Keratinocyte (primary cell): ENCODE measurements around the gene ACVR2B. TPM values are rescaled to one million over a fixed set of nuclear protein-coding genes. Genes with fewer than 3 reads are reported as not detected.

Experiments
- DNase-seq: peaks from one replicate; pipeline ENCODE4 v3.0.0-alpha.2; 2011; ENCODE audit warnings: low read depth, missing footprints, low spot score
- FAIRE-seq: peaks from 2 replicates; lab custom pipeline; 2011; peaks lifted over from hg19 to GRCh38; lab: Jason Lieb, UNC
- H2AFZ ChIP-seq: 2 replicates; pipeline ENCODE4 v1.6.0; 2012; ENCODE audit warnings: low read length, control low read depth, inconsistent platforms; ENCODE audit not compliant: control insufficient read depth
- H3K27ac ChIP-seq: 2 replicates; pipeline ENCODE4 v1.5.1; 2011; ENCODE audit warnings: low read length; ENCODE audit not compliant: control insufficient read depth, insufficient read depth
- H3K27me3 ChIP-seq: 3 replicates; pipeline ENCODE4 v1.6.0; 2011; ENCODE audit warnings: low read length; ENCODE audit not compliant: control insufficient read depth, insufficient read depth; ENCODE audit errors: extremely low read depth
- H3K36me3 ChIP-seq, 2 experiments: 2 replicates in 1 of 2; 3 replicates in 1 of 2; pipeline ENCODE4 v1.5.1; 2011; ENCODE audit warnings: low read length in 2 of 2, mild to moderate bottlenecking in 1 of 2; ENCODE audit not compliant: control insufficient read depth in 2 of 2, insufficient read depth in 2 of 2; ENCODE audit errors: extremely low read depth in 1 of 2
- H3K4me1 ChIP-seq: 3 replicates; pipeline ENCODE4 v1.5.1; 2011; ENCODE audit warnings: low read length; ENCODE audit not compliant: control insufficient read depth, insufficient read depth; ENCODE audit errors: extremely low read depth
- H3K4me2 ChIP-seq: 3 replicates; pipeline ENCODE4 v1.6.0; 2011; ENCODE audit warnings: low read depth, low read length; ENCODE audit not compliant: control insufficient read depth, insufficient read depth; ENCODE audit errors: extremely low read depth
- H3K4me3 ChIP-seq, 3 experiments: fragments of 200-600 bp in 1 of 3; sonication (generic) in 1 of 3; 2 replicates in 2 of 3; 3 replicates in 1 of 3; pipeline ENCODE4 v1.5.1; 2011 to 2016; ENCODE audit warnings: low read length in 3 of 3, mild to moderate bottlenecking in 3 of 3, control low read depth in 2 of 3, inconsistent platforms in 1 of 3, low read depth in 1 of 3, mixed read lengths in 1 of 3, mixed run types in 1 of 3, moderate library complexity in 1 of 3; ENCODE audit not compliant: control insufficient read depth in 2 of 3, insufficient read depth in 2 of 3; ENCODE audit errors: extremely low read depth in 1 of 3
- H3K79me2 ChIP-seq: 2 replicates; pipeline ENCODE4 v1.6.0; 2012; ENCODE audit warnings: low read length; ENCODE audit not compliant: control insufficient read depth, insufficient read depth
- H3K9ac ChIP-seq: 3 replicates; pipeline ENCODE4 v1.6.0; 2011; ENCODE audit warnings: low read length; ENCODE audit not compliant: control insufficient read depth, insufficient read depth; ENCODE audit errors: extremely low read depth
- H3K9me1 ChIP-seq: 3 replicates; pipeline ENCODE4 v1.6.0; 2011; ENCODE audit warnings: low read length; ENCODE audit not compliant: control insufficient read depth, insufficient read depth; ENCODE audit errors: extremely low read depth
- H3K9me3 ChIP-seq: 2 replicates; pipeline ENCODE4 v1.5.1; 2012; ENCODE audit warnings: low read depth, low read length; ENCODE audit not compliant: control insufficient read depth
- H4K20me1 ChIP-seq: 3 replicates; pipeline ENCODE4 v1.6.0; 2011; ENCODE audit warnings: low read length; ENCODE audit not compliant: control insufficient read depth, insufficient read depth; ENCODE audit errors: extremely low read depth
- EZH2 ChIP-seq: IDR thresholded peaks from one replicate; pipeline ENCODE4 v1.6.1; 2012; ENCODE audit warnings: inconsistent platforms, mild to moderate bottlenecking, low read length, moderate library complexity
- dilution Hi-C: fragments of 300-500 bp; cut with MboI; formaldehyde crosslinking; loops from one replicate; pipeline ENCODE4 v1.7.0; 2020; ENCODE audit warnings: low sequenced_read_pairs; ENCODE audit not compliant: extremely low pct_ligation_motif_present
- polyA plus RNA-seq, 5 experiments: library from polyadenylated mRNA; depleted of rRNA in 3 of 5; stranded (reverse) in 3 of 5; stranded (forward) in 1 of 5; unstranded in 1 of 5; fragments of >200 nt; gene quantifications; 1 replicate in 1 of 5; 2 replicates in 3 of 5; 3 replicates in 1 of 5; pipeline versions ENCODE4 v1.2.1 to v1.2.3, GENCODE V29; 2011 to 2012; ENCODE audit warnings: missing spikeins in 2 of 5, low read depth in 1 of 5, low replicate concordance in 1 of 5
- TF ChIP-seq, protein P1 (sequence below), 3 experiments: IDR thresholded peaks in 1 of 3; conservative IDR thresholded peaks in 1 of 3; optimal IDR thresholded peaks in 1 of 3; 2 replicates in 2 of 3; 3 replicates in 1 of 3; pipeline versions ENCODE3 to v1.5.1; 2011; ENCODE audit warnings: low read length in 3 of 3, mild to moderate bottlenecking in 3 of 3, moderate library complexity in 2 of 3, control low read depth in 1 of 3, inconsistent platforms in 1 of 3; ENCODE audit not compliant: insufficient read depth in 2 of 3; ENCODE audit errors: extremely low read depth in 1 of 3

ACVR2B gene
- polyA plus RNA-seq, 1 donor (not counting 4 experiments of a cell fraction or from before 2014, with no cell fraction given), result 0.46 TPM

DNA sequence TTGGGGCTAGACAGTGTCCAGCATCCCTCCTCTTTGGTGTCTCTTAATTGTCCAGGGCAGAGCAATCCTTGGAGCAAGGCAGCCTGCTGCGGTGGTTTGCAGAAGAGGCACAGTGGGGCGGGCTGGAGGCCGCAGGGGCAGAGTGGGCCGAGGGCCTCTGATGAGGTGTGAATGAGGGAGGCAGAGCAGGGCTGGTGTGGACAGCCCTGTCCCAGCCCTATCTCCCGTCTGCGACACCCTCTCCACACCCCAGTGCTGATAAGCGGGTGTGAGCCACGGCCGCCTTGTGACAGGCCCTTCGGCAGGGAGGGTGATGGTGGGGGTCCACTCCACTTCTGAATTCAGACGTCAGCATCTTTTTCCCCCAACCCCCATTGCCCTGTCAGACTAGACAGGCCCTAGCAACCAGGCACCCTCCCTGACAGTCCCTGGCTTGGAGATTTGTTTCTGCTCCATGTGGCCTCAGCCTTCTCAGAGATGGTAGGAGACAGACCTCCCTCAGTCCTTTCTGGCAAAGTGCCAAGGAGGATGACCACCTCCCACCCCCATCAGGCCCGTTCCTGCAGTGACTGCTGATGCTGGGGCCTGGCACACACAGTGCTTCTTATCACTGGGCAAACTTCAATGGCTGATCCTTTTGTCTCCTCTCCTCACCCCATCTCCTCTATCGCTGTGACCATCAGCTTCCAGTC lies 79.7 kb downstream of the ACVR2B start:
- no peak for DNase-seq
- no peak for FAIRE-seq
- Histone ChIP-seq H2AFZ (no peak overlapping the region), H3K9me3 (no peaks in the 10 kb centered on the region), H3K4me3 (no peak overlapping the region), H4K20me1 (no peaks in the 10 kb centered on the region), H3K27ac (no peak overlapping the region), H3K79me2 (no peaks in the 10 kb centered on the region), H3K4me2 (no peak overlapping the region), H3K9me1 (no peaks in the 10 kb centered on the region), H3K9ac (no peak overlapping the region), H3K4me1 (peaks cover 8% of the 10 kb centered on the region), H3K36me3 (no peaks in the 10 kb centered on the region), H3K27me3 (no peaks in the 10 kb centered on the region)
- TF ChIP-seq, protein P1, sequence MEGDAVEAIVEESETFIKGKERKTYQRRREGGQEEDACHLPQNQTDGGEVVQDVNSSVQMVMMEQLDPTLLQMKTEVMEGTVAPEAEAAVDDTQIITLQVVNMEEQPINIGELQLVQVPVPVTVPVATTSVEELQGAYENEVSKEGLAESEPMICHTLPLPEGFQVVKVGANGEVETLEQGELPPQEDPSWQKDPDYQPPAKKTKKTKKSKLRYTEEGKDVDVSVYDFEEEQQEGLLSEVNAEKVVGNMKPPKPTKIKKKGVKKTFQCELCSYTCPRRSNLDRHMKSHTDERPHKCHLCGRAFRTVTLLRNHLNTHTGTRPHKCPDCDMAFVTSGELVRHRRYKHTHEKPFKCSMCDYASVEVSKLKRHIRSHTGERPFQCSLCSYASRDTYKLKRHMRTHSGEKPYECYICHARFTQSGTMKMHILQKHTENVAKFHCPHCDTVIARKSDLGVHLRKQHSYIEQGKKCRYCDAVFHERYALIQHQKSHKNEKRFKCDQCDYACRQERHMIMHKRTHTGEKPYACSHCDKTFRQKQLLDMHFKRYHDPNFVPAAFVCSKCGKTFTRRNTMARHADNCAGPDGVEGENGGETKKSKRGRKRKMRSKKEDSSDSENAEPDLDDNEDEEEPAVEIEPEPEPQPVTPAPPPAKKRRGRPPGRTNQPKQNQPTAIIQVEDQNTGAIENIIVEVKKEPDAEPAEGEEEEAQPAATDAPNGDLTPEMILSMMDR (optimal IDR thresholded peaks at IDR 0.05 in 1 of 3, IDR thresholded peaks at IDR 0.05 in 1 of 3, conservative IDR thresholded peaks at IDR 0.05 in 1 of 3; ENCODE audit: extremely low read depth in 1 of 3, insufficient read depth in 2 of 3, low read length in 3 of 3), result no peak
- no peak for TF ChIP-seq EZH2
- dilution Hi-C loops, result no loop called here

DNA sequence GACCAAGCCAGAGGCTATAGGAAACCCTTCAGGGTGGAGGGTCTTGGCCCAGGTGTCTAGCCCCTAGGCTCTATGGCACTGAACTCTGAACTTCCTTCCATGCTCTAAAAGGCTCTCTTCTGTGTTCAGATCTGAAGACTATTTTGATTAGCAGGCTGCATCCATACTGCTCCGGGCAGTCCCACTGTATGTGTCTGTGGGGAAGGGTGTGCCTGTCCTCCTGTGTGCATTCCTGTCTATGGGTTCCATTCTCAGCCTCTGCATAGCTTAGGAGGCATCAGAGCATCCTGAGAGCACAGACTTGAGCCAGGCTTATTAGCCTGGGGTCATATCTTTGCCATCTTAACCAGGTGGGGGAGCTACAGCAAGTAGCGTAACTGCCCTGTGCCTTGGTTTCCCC lies 80.5 kb downstream of the ACVR2B start:
- Histone ChIP-seq H3K79me2 (no peaks in the 10 kb centered on the region), H3K27ac (no peak overlapping the region), H3K27me3 (no peaks in the 10 kb centered on the region), H4K20me1 (no peaks in the 10 kb centered on the region), H3K36me3 (no peaks in the 10 kb centered on the region), H3K4me3 (no peak overlapping the region), H3K4me2 (no peak overlapping the region), H3K9me1 (no peaks in the 10 kb centered on the region), H3K4me1 (peaks cover 8% of the 10 kb centered on the region), H3K9ac (no peak overlapping the region), H2AFZ (no peak overlapping the region), H3K9me3 (no peaks in the 10 kb centered on the region)
- FAIRE-seq, result no peak
- dilution Hi-C loops, result no loop called here
- DNase-seq, result no peak
- TF ChIP-seq, protein P1 (optimal IDR thresholded peaks at IDR 0.05 in 1 of 3, IDR thresholded peaks at IDR 0.05 in 1 of 3, conservative IDR thresholded peaks at IDR 0.05 in 1 of 3; ENCODE audit: extremely low read depth in 1 of 3, insufficient read depth in 2 of 3, low read length in 3 of 3), result no peak
- TF ChIP-seq EZH2, result no peak
